ENCODE measurements around the gene CNTN6.

The CNTN6 gene

DNA sequence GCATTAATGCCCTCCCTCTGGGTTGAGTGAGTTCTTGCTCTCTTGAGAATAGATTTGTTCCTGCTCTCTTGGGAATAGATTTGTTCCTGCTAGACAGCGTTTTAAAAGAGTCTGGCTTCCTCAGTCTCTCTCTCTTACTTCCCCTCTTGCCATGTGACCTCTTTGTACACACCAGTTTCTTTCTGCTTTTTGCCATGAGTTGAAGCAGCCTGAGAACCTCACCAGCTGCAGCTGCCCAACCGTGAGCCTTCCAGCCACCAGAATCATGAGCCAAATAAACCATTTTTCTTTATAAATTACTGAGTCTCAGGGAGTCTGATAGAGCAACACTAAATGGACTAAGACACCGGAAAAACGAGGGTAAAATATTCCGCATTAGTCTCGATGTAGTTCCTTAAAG lies 253.6 kb downstream of the CNTN6 start:
- H3K4me3 ChIP-seq (replicated peaks in 1 of 2; ENCODE audit: low read depth in 2 of 2, low read length in 2 of 2) = no peak overlapping the region
- no peak for DNase-seq (ENCODE audit: low read depth in 2 of 2)
- TF ChIP-seq, protein P1, sequence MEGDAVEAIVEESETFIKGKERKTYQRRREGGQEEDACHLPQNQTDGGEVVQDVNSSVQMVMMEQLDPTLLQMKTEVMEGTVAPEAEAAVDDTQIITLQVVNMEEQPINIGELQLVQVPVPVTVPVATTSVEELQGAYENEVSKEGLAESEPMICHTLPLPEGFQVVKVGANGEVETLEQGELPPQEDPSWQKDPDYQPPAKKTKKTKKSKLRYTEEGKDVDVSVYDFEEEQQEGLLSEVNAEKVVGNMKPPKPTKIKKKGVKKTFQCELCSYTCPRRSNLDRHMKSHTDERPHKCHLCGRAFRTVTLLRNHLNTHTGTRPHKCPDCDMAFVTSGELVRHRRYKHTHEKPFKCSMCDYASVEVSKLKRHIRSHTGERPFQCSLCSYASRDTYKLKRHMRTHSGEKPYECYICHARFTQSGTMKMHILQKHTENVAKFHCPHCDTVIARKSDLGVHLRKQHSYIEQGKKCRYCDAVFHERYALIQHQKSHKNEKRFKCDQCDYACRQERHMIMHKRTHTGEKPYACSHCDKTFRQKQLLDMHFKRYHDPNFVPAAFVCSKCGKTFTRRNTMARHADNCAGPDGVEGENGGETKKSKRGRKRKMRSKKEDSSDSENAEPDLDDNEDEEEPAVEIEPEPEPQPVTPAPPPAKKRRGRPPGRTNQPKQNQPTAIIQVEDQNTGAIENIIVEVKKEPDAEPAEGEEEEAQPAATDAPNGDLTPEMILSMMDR (IDR thresholded peaks at IDR 0.05; ENCODE audit: low read depth, low read length) = no peak

DNA sequence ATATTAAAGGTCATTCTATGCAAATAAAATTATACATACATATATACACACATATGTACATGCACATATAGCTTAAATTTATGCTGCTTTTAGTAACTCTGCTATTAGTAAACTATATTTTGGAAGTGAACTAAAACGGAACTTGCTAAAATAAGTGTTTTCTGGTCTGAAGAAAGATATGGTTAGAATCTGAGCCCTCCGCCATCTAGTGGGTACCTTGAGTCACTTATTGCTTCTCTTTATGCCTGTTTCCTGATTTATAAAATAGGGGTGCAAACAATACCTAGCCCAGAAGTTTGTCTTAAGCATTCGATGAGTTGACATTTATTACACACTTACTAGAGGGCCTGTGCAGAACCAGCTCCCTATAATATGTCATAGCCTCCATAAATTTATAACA lies 255.7 kb downstream of the CNTN6 start:
- peak in 1 of 2 donors; percentile 1 for DNase-seq (ENCODE audit: low read depth in 2 of 2)
- H3K4me3 ChIP-seq (replicated peaks in 1 of 2; ENCODE audit: low read depth in 2 of 2, low read length in 2 of 2) = no peak overlapping the region
- TF ChIP-seq, protein P1 (IDR thresholded peaks at IDR 0.05; ENCODE audit: low read depth, low read length) = no peak

DNA sequence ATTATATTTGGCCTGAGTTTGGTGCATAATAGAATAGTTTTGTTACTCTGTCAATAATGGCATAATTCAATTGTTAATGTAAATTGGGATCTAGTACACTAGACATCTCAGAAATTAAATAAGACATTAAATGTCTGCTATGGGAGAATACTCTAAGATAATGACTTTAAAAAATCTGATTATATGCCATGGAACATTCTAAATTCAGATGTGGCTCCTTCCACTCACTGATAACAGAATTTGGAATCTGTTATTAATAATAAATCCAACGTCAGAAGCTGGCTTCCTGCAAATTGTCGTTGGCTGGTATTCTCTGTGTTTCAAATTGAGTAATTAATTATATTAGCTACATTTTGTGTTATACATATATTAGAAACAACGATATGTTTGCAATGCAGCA lies 258.1 kb downstream of the CNTN6 start:
- TF ChIP-seq, protein P1 (IDR thresholded peaks at IDR 0.05; ENCODE audit: low read depth, low read length) = no peak
- H3K4me3 ChIP-seq (replicated peaks in 1 of 2; ENCODE audit: low read depth in 2 of 2, low read length in 2 of 2) = no peak overlapping the region
- DNase-seq (ENCODE audit: low read depth in 2 of 2) = no peak

DNA sequence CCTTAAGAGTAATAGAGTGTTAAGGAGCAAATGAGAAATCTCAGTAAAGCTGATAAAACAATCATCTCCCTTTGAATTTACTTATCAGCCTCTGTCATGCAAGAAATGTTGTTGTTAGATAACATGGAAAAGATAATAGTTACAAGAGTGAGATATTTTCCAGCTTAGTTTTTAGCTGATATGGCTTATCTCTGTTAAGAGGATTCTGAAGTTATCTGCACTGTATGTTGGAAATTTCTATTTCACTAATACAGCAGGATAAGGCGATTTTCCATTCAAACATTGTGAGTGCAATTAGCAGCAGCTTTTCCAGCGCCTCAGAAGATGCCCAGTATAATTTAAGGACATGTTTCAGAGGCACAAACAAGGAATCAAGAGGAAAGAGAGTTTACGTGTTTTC lies 262.9 kb downstream of the CNTN6 start:
- no peak overlapping the region for H3K4me3 ChIP-seq (replicated peaks in 1 of 2; ENCODE audit: low read depth in 2 of 2, low read length in 2 of 2)
- TF ChIP-seq, protein P1 (IDR thresholded peaks at IDR 0.05; ENCODE audit: low read depth, low read length) = no peak
- DNase-seq (ENCODE audit: low read depth in 2 of 2) = no peak

DNA sequence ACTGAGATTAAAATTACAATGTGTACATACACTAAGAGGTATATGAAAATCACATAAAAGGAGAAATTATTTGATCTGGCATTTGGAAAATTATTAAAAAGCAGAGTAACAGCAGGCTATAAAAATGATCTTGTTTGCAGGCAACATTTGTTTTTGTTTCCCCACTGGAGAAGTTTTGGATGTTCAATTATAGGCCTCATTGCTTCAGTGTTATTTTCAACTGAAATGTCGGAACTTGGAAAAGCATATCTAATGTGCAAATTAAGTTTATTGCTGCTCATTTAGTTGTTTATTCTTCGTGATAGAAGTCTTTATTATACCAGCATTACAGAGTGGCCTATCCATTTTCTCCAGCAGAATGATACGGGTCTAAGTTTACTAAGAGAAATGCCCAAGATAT lies 263.3 kb downstream of the CNTN6 start:
- TF ChIP-seq, protein P1 (IDR thresholded peaks at IDR 0.05; ENCODE audit: low read depth, low read length) = no peak
- no peak overlapping the region for H3K4me3 ChIP-seq (replicated peaks in 1 of 2; ENCODE audit: low read depth in 2 of 2, low read length in 2 of 2)
- DNase-seq (ENCODE audit: low read depth in 2 of 2) = no peak

DNA sequence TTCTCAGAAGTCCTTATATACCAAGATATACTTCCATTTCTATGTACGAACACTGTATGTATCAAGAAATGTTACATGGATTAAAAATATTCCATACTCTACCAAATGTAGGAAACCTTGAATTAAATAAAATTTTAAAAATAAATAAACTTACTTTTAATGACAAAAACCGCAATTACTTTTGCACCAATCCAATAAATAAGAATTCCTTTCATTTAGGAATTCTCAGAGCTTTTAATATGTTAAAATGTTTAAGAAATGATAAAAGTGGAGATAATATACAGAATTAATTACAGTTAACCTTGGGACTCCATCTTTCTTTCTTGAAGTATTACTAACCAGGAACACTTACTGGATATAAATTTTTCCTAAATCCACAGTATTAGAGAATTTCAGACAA lies 272.7 kb downstream of the CNTN6 start:
- TF ChIP-seq, protein P1 (IDR thresholded peaks at IDR 0.05; ENCODE audit: low read depth, low read length) = no peak

DNA sequence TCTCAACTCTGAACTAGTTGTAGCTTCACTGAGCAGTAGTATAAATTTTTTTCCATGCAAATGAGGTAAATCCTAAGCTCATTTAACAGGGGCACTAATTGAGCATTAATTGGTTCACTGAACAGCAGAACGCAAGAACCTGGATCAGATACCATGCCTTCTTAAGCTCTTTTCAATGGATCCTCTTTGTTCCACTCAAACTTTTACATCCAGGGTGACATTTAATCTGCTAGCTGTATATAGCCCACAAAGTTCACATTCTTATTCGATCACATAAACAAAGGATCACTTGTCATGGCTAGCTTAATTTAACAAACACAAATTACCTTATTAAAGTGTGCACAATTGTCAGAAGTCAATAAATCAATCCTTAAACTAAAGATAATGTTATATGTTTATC lies 281.6 kb downstream of the CNTN6 start:
- TF ChIP-seq, protein P1 (IDR thresholded peaks at IDR 0.05; ENCODE audit: low read depth, low read length) = no peak
- DNase-seq (ENCODE audit: low read depth in 2 of 2) = no peak
- H3K4me3 ChIP-seq (replicated peaks in 1 of 2; ENCODE audit: low read depth in 2 of 2, low read length in 2 of 2) = no peak overlapping the region

More for the DNA sequence above, 272.7 kb downstream of the CNTN6 start:
- H3K4me3 ChIP-seq (replicated peaks in 1 of 2; ENCODE audit: low read depth in 2 of 2, low read length in 2 of 2) = no peak overlapping the region
- no peak for DNase-seq (ENCODE audit: low read depth in 2 of 2)
